Measurements from ENCODE around the gene DLGAP4. TPM values are rescaled to one million over a fixed set of nuclear protein-coding genes. Genes with fewer than 3 reads are reported as not detected.

Gene DLGAP4
- total RNA-seq, 5 donors from 2014 or later (not counting 1 experiment from before 2014, with no cell fraction given): 36.4 to 54.4 (median 43.9) TPM

- POLR2A ChIA-PET: no interaction called here
- Histone ChIP-seq H3K9me3 (no peaks in the 10 kb centered on the region), H3K27ac (ENCODE audit: low read length) (no peak overlapping the region), H3K36me3 (ENCODE audit: control insufficient read depth in 2 of 2, extremely low read depth in 1 of 2, insufficient read depth in 1 of 2, low read length in 1 of 2) (no peaks in the 10 kb centered on the region), H3K27me3 (replicated peaks in 1 of 2; ENCODE audit: control insufficient read depth in 2 of 2, extremely low read depth in 1 of 2, insufficient read depth in 2 of 2, low read length in 1 of 2) (peaks cover 0 to 27% of the 10 kb centered on the region in 2 experiments), H3K4me1 (ENCODE audit: control insufficient read depth in 1 of 2, extremely low read depth in 1 of 2, insufficient read depth in 2 of 2, low read length in 2 of 2) (no peaks in the 10 kb centered on the region), H3K4me3 (ENCODE audit: control insufficient read depth in 1 of 2, extremely low read depth in 1 of 2, low read length in 1 of 2) (no peak overlapping the region)
- ATAC-seq (replicated peaks in 1 of 4) (no peak), DNase-seq (no peak)
- WGBS (ENCODE audit: insufficient coverage): 78% methylated on average over 4 of the region's 4 CpGs
- no peak overlapping the region for H3K27ac Mint-ChIP-seq
- H3K4me3 Mint-ChIP-seq: no peak overlapping the region
- H3K36me3 Mint-ChIP-seq: no peaks in the 10 kb centered on the region
- CTCF ChIA-PET: no interaction called here
- peaks cover 5 to 6% of the 10 kb centered on the region in 2 donors for H3K27me3 Mint-ChIP-seq
- H3K4me1 Mint-ChIP-seq: no peaks in the 10 kb centered on the region
- H3K9me3 Mint-ChIP-seq: no peaks in the 10 kb centered on the region
Observed at GRCh38 chr20:36367370-36367745, 61.2 kb downstream of the DLGAP4 start.

GRCh38 chr20:36367907-36368799 lies 62.0 kb downstream of the DLGAP4 start:
- peaks cover 5 to 6% of the 10 kb centered on the region in 2 donors for H3K27me3 Mint-ChIP-seq
- Histone ChIP-seq H3K36me3 (ENCODE audit: control insufficient read depth in 2 of 2, extremely low read depth in 1 of 2, insufficient read depth in 1 of 2, low read length in 1 of 2) (no peaks in the 10 kb centered on the region), H3K27me3 (replicated peaks in 1 of 2; ENCODE audit: control insufficient read depth in 2 of 2, extremely low read depth in 1 of 2, insufficient read depth in 2 of 2, low read length in 1 of 2) (peaks cover 0 to 25% of the 10 kb centered on the region in 2 experiments), H3K4me1 (ENCODE audit: control insufficient read depth in 1 of 2, extremely low read depth in 1 of 2, insufficient read depth in 2 of 2, low read length in 2 of 2) (no peaks in the 10 kb centered on the region), H3K4me3 (ENCODE audit: control insufficient read depth in 1 of 2, extremely low read depth in 1 of 2, low read length in 1 of 2) (no peak overlapping the region), H3K27ac (ENCODE audit: low read length) (no peak overlapping the region), H3K9me3 (no peaks in the 10 kb centered on the region)
- no peak overlapping the region for H3K27ac Mint-ChIP-seq
- DNase-seq (no peak), ATAC-seq (replicated peaks in 1 of 4) (no peak)
- no peaks in the 10 kb centered on the region for H3K9me3 Mint-ChIP-seq
- WGBS (ENCODE audit: insufficient coverage): 44% methylated on average over 3 of the region's 12 CpGs
- POLR2A ChIA-PET: no interaction called here
- H3K4me1 Mint-ChIP-seq: no peaks in the 10 kb centered on the region
- no peaks in the 10 kb centered on the region for H3K36me3 Mint-ChIP-seq
- H3K4me3 Mint-ChIP-seq: no peak overlapping the region
- CTCF ChIA-PET: no interaction called here

- DNase-seq (no peak), ATAC-seq (replicated peaks in 1 of 4) (no peak)
- Mint-ChIP-seq H3K4me1 (no peaks in the 10 kb centered on the region), H3K27me3 (peaks cover 5 to 6% of the 10 kb centered on the region in 2 donors), H3K4me3 (no peak overlapping the region), H3K9me3 (no peaks in the 10 kb centered on the region), H3K27ac (no peak overlapping the region), H3K36me3 (no peaks in the 10 kb centered on the region)
- WGBS (ENCODE audit: insufficient coverage): 87% methylated on average over 12 of the region's 14 CpGs
- Histone ChIP-seq H3K27ac (ENCODE audit: low read length) (no peak overlapping the region), H3K36me3 (ENCODE audit: control insufficient read depth in 2 of 2, extremely low read depth in 1 of 2, insufficient read depth in 1 of 2, low read length in 1 of 2) (no peaks in the 10 kb centered on the region), H3K27me3 (replicated peaks in 1 of 2; ENCODE audit: control insufficient read depth in 2 of 2, extremely low read depth in 1 of 2, insufficient read depth in 2 of 2, low read length in 1 of 2) (peaks cover 0 to 19% of the 10 kb centered on the region in 2 experiments), H3K9me3 (no peaks in the 10 kb centered on the region), H3K4me1 (ENCODE audit: control insufficient read depth in 1 of 2, extremely low read depth in 1 of 2, insufficient read depth in 2 of 2, low read length in 2 of 2) (no peaks in the 10 kb centered on the region), H3K4me3 (ENCODE audit: control insufficient read depth in 1 of 2, extremely low read depth in 1 of 2, low read length in 1 of 2) (no peak overlapping the region)
- ChIA-PET CTCF (no interaction called here), POLR2A (no interaction called here)
Observed at GRCh38 chr20:36368869-36369268, 62.7 kb downstream of the DLGAP4 start.

DNA sequence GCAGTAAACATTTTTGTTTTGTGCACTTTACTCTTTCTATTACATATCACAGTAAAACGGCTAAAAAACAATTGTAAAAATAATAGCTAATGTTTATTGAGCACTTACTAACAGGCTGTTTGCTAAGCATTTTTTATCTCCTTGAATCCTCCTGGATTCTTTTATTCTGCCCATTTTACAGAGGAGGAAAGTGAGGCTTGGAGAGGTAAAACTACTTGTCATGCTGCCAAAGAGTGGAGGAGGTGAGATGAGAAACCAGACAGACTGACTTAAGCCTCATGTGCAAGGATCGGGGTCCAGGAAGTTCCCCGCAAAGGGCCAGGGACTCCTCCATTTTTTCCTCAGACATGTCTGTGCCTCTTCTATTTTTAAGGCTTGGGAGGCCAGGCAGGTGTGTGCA lies 63.6 kb downstream of the DLGAP4 start:
- WGBS (ENCODE audit: insufficient coverage): no CpG with 5 or more reads among the region's 3 CpGs
- ChIA-PET POLR2A (no interaction called here), CTCF (interaction anchor here in 1 of 2 donors (1.0 kb wide), 1 partner anchor 172 kb away, joined by 4 read pairs; no protein-coding TSS in a partner anchor)
- H3K36me3 ChIP-seq (ENCODE audit: control insufficient read depth in 2 of 2, extremely low read depth in 1 of 2, insufficient read depth in 1 of 2, low read length in 1 of 2): no peaks in the 10 kb centered on the region
- Mint-ChIP-seq H3K27me3 (peaks cover 9 to 12% of the 10 kb centered on the region in 2 donors), H3K4me1 (no peaks in the 10 kb centered on the region), H3K27ac (no peak overlapping the region), H3K4me3 (no peak overlapping the region), H3K36me3 (no peaks in the 10 kb centered on the region), H3K9me3 (no peaks in the 10 kb centered on the region)
- no peak overlapping the region for H3K4me3 ChIP-seq (ENCODE audit: control insufficient read depth in 1 of 2, extremely low read depth in 1 of 2, low read length in 1 of 2)
- no peaks in the 10 kb centered on the region for H3K9me3 ChIP-seq
- no peak for DNase-seq
- H3K27me3 ChIP-seq (replicated peaks in 1 of 2; ENCODE audit: control insufficient read depth in 2 of 2, extremely low read depth in 1 of 2, insufficient read depth in 2 of 2, low read length in 1 of 2): peaks cover 0 to 19% of the 10 kb centered on the region in 2 experiments
- ATAC-seq (replicated peaks in 1 of 4): no peak
- no peak overlapping the region for H3K27ac ChIP-seq (ENCODE audit: low read length)
- H3K4me1 ChIP-seq (ENCODE audit: control insufficient read depth in 1 of 2, extremely low read depth in 1 of 2, insufficient read depth in 2 of 2, low read length in 2 of 2): no peaks in the 10 kb centered on the region

DNA sequence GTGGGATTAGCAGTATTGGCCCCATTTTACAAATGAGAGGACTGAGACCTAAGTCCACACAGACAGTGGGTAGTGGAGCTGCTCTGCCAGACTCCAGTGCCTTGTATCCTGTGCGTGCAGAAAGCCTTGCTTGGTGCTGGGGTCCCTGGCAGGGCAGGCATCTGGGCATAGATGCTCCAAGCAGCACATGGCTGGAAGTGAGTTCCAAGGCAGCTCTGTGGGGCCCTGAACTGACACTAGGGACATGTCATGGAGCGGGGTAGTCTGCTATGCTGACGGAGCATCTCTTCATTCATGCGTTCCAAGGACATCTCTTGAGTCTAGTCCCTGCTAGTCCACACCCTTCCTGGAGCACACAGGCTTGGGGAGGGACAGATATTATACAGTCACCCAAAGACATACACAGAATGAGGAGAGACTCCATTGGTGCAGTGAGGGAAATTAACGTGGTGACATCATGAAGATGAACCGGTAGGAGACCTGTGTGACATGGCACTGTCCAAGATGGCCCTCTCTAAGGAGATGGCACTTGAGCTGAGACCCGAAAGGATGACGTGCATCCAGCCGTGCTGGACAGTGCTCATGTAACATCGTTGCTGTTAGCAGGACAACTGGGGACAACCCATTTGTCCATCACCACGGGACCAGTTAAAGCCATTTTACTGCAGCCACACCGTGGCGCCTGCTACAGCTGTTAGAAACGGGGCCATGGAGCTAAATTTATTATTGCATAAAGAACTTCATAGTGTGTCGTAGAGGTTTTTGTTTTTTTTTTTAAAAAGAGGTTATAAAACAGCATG lies 65.1 kb downstream of the DLGAP4 start:
- ChIA-PET POLR2A (no interaction called here), CTCF (no interaction called here)
- Mint-ChIP-seq H3K36me3 (no peaks in the 10 kb centered on the region), H3K27me3 (peaks cover 16 to 21% of the 10 kb centered on the region in 2 donors), H3K4me3 (no peak overlapping the region), H3K9me3 (no peaks in the 10 kb centered on the region), H3K4me1 (no peaks in the 10 kb centered on the region), H3K27ac (no peak overlapping the region)
- Histone ChIP-seq H3K4me1 (ENCODE audit: control insufficient read depth in 1 of 2, extremely low read depth in 1 of 2, insufficient read depth in 2 of 2, low read length in 2 of 2) (no peaks in the 10 kb centered on the region), H3K27ac (ENCODE audit: low read length) (no peak overlapping the region), H3K36me3 (ENCODE audit: control insufficient read depth in 2 of 2, extremely low read depth in 1 of 2, insufficient read depth in 1 of 2, low read length in 1 of 2) (no peaks in the 10 kb centered on the region), H3K4me3 (ENCODE audit: control insufficient read depth in 1 of 2, extremely low read depth in 1 of 2, low read length in 1 of 2) (no peak overlapping the region), H3K27me3 (replicated peaks in 1 of 2; ENCODE audit: control insufficient read depth in 2 of 2, extremely low read depth in 1 of 2, insufficient read depth in 2 of 2, low read length in 1 of 2) (peaks cover 0 to 21% of the 10 kb centered on the region in 2 experiments), H3K9me3 (no peaks in the 10 kb centered on the region)
- WGBS (ENCODE audit: insufficient coverage): 84% methylated on average over 11 of the region's 15 CpGs
- no peak for ATAC-seq (replicated peaks in 1 of 4)
- no peak for DNase-seq

DNA sequence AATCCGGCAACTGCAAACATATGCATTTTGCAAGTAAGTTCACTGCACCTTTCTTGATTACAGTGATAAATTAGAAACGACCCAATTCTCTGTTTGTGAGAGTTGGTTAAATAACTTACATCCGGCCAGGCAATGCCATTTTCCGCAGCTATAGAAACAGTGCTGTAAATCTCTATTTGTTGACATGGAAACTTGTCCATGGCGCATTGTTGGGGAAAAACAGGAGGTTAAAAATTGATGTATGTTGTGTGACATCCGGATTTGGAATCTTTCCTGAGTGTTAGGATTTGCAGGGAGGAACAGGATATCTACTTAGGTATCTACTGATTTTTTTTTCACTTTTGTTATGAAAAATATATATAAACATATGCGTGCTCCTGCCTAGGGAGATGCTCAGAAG lies 66.5 kb downstream of the DLGAP4 start:
- Histone ChIP-seq H3K9me3 (no peaks in the 10 kb centered on the region), H3K27ac (ENCODE audit: low read length) (no peak overlapping the region), H3K4me1 (ENCODE audit: control insufficient read depth in 1 of 2, extremely low read depth in 1 of 2, insufficient read depth in 2 of 2, low read length in 2 of 2) (no peaks in the 10 kb centered on the region), H3K27me3 (replicated peaks in 1 of 2; ENCODE audit: control insufficient read depth in 2 of 2, extremely low read depth in 1 of 2, insufficient read depth in 2 of 2, low read length in 1 of 2) (peaks cover 0 to 26% of the 10 kb centered on the region in 2 experiments), H3K36me3 (ENCODE audit: control insufficient read depth in 2 of 2, extremely low read depth in 1 of 2, insufficient read depth in 1 of 2, low read length in 1 of 2) (no peaks in the 10 kb centered on the region), H3K4me3 (ENCODE audit: control insufficient read depth in 1 of 2, extremely low read depth in 1 of 2, low read length in 1 of 2) (no peak overlapping the region)
- Mint-ChIP-seq H3K27ac (no peak overlapping the region), H3K4me1 (no peaks in the 10 kb centered on the region), H3K36me3 (no peaks in the 10 kb centered on the region), H3K9me3 (no peaks in the 10 kb centered on the region), H3K4me3 (no peak overlapping the region), H3K27me3 (peaks cover 16 to 33% of the 10 kb centered on the region in 2 donors)
- ChIA-PET CTCF (no interaction called here), POLR2A (no interaction called here)
- ATAC-seq (replicated peaks in 1 of 4) (no peak), DNase-seq (no peak)
- WGBS (ENCODE audit: insufficient coverage): 58% methylated on average over 4 of the region's 7 CpGs
